Measurements from ENCODE around the gene ACTN4. TPM values are rescaled to one million over a fixed set of nuclear protein-coding genes. Genes with fewer than 3 reads are reported as not detected.
"Not testable (repeated sequence)": the region's sequence is repeated elsewhere in the genome, so short reads cannot be mapped to it uniquely, and the experiment has no call there.

Gene ACTN4
- 162 and 238 TPM in 2 replicates for total RNA-seq (2012; rRNA removed)

- Histone ChIP-seq H3K27me3 (ENCODE audit: control insufficient read depth, insufficient read depth, low read length) (no peaks in the 10 kb centered on the region), H3K9me3 (replicated peaks; ENCODE audit: low read length) (no peaks in the 10 kb centered on the region), H3K36me3 (ENCODE audit: insufficient read depth, low read length) (peaks cover 11% of the 10 kb centered on the region), H3K4me3 (ENCODE audit: low read length) (peak within 1 kb of the TSS; percentile 97), H3K9ac (ENCODE audit: low read depth, low read length) (peak within 1 kb of the TSS; percentile 99), H3K4me1 (ENCODE audit: control insufficient read depth, insufficient read depth, low read length) (peaks cover 27% of the 10 kb centered on the region), H3K4me2 (ENCODE audit: low read length) (peak within 1 kb of the TSS; percentile 97)
These were observed at the start of gene ACTN4 for GRCh38 chr19:38647368-38647965. ACTN4 (plus strand) TSS chr19:38647649; CDS start chr19:38647746, 97 bp downstream.

- no peaks in the 10 kb centered on the region for H3K27me3 ChIP-seq (ENCODE audit: control insufficient read depth, insufficient read depth, low read length)
- H3K4me3 ChIP-seq (ENCODE audit: low read length): no peak overlapping the region
- H3K9ac ChIP-seq (ENCODE audit: low read depth, low read length): no peak overlapping the region
- H3K4me1 ChIP-seq (ENCODE audit: control insufficient read depth, insufficient read depth, low read length): no peaks in the 10 kb centered on the region
- H3K9me3 ChIP-seq (replicated peaks; ENCODE audit: low read length): no peaks in the 10 kb centered on the region
- H3K4me2 ChIP-seq (ENCODE audit: low read length): no peak overlapping the region
- no peaks in the 10 kb centered on the region for H3K36me3 ChIP-seq (ENCODE audit: insufficient read depth, low read length)
These were observed 47.7 kb upstream of the ACTN4 start for GRCh38 chr19:38599722-38600121.

GRCh38 chr19:38602856-38603255 is 44.6 kb upstream of the ACTN4 start:
- H3K4me2 ChIP-seq (ENCODE audit: low read length); H3K9ac ChIP-seq (ENCODE audit: low read depth, low read length); H3K27me3 ChIP-seq (ENCODE audit: control insufficient read depth, insufficient read depth, low read length); H3K9me3 ChIP-seq (replicated peaks; ENCODE audit: low read length); H3K4me1 ChIP-seq (ENCODE audit: control insufficient read depth, insufficient read depth, low read length); H3K4me3 ChIP-seq (ENCODE audit: low read length); H3K36me3 ChIP-seq (ENCODE audit: insufficient read depth, low read length): not testable (repeated sequence)

GRCh38 chr19:38606131-38606530 is 41.3 kb upstream of the ACTN4 start:
- peaks cover 8% of the 10 kb centered on the region for H3K27me3 ChIP-seq (ENCODE audit: control insufficient read depth, insufficient read depth, low read length)
- no peaks in the 10 kb centered on the region for H3K4me1 ChIP-seq (ENCODE audit: control insufficient read depth, insufficient read depth, low read length)
- H3K4me2 ChIP-seq (ENCODE audit: low read length): no peak overlapping the region
- H3K36me3 ChIP-seq (ENCODE audit: insufficient read depth, low read length): no peaks in the 10 kb centered on the region
- no peak overlapping the region for H3K4me3 ChIP-seq (ENCODE audit: low read length)
- no peak overlapping the region for H3K9ac ChIP-seq (ENCODE audit: low read depth, low read length)
- H3K9me3 ChIP-seq (replicated peaks; ENCODE audit: low read length): no peaks in the 10 kb centered on the region

GRCh38 chr19:38614289-38614688 is 33.2 kb upstream of the ACTN4 start:
- Histone ChIP-seq H3K27me3 (ENCODE audit: control insufficient read depth, insufficient read depth, low read length) (peaks cover 3% of the 10 kb centered on the region), H3K4me3 (ENCODE audit: low read length) (no peak overlapping the region), H3K9me3 (replicated peaks; ENCODE audit: low read length) (no peaks in the 10 kb centered on the region), H3K9ac (ENCODE audit: low read depth, low read length) (no peak overlapping the region), H3K36me3 (ENCODE audit: insufficient read depth, low read length) (no peaks in the 10 kb centered on the region), H3K4me2 (ENCODE audit: low read length) (no peak overlapping the region), H3K4me1 (ENCODE audit: control insufficient read depth, insufficient read depth, low read length) (peaks cover 7% of the 10 kb centered on the region)

GRCh38 chr19:38615007-38615581 is 32.4 kb upstream of the ACTN4 start:
- H3K36me3 ChIP-seq (ENCODE audit: insufficient read depth, low read length): no peaks in the 10 kb centered on the region
- no peak overlapping the region for H3K4me3 ChIP-seq (ENCODE audit: low read length)
- no peak overlapping the region for H3K4me2 ChIP-seq (ENCODE audit: low read length)
- H3K9me3 ChIP-seq (replicated peaks; ENCODE audit: low read length): no peaks in the 10 kb centered on the region
- no peaks in the 10 kb centered on the region for H3K27me3 ChIP-seq (ENCODE audit: control insufficient read depth, insufficient read depth, low read length)
- H3K9ac ChIP-seq (ENCODE audit: low read depth, low read length): no peak overlapping the region
- H3K4me1 ChIP-seq (ENCODE audit: control insufficient read depth, insufficient read depth, low read length): peaks cover 11% of the 10 kb centered on the region

- Histone ChIP-seq H3K27me3 (ENCODE audit: control insufficient read depth, insufficient read depth, low read length) (no peaks in the 10 kb centered on the region), H3K4me2 (ENCODE audit: low read length) (no peak overlapping the region), H3K9ac (ENCODE audit: low read depth, low read length) (no peak overlapping the region), H3K36me3 (ENCODE audit: insufficient read depth, low read length) (peaks cover 9% of the 10 kb centered on the region), H3K4me1 (ENCODE audit: control insufficient read depth, insufficient read depth, low read length) (peaks cover 15% of the 10 kb centered on the region), H3K4me3 (ENCODE audit: low read length) (no peak overlapping the region), H3K9me3 (replicated peaks; ENCODE audit: low read length) (no peaks in the 10 kb centered on the region)
These were observed 31.2 kb upstream of the ACTN4 start for GRCh38 chr19:38616265-38616664.

GRCh38 chr19:38617283-38617763 is 30.1 kb upstream of the ACTN4 start:
- no peak overlapping the region for H3K9ac ChIP-seq (ENCODE audit: low read depth, low read length)
- H3K36me3 ChIP-seq (ENCODE audit: insufficient read depth, low read length): peaks cover 20% of the 10 kb centered on the region
- H3K4me1 ChIP-seq (ENCODE audit: control insufficient read depth, insufficient read depth, low read length): peaks cover 15% of the 10 kb centered on the region
- H3K4me3 ChIP-seq (ENCODE audit: low read length): no peak overlapping the region
- no peak overlapping the region for H3K4me2 ChIP-seq (ENCODE audit: low read length)
- no peaks in the 10 kb centered on the region for H3K9me3 ChIP-seq (replicated peaks; ENCODE audit: low read length)
- no peaks in the 10 kb centered on the region for H3K27me3 ChIP-seq (ENCODE audit: control insufficient read depth, insufficient read depth, low read length)

GRCh38 chr19:38617764-38618589 is 29.5 kb upstream of the ACTN4 start, which contains the start of gene MAP4K1:
MAP4K1 (minus strand) TSS chr19:38617953; CDS start chr19:38617895, 58 bp downstream.
- Histone ChIP-seq H3K36me3 (ENCODE audit: insufficient read depth, low read length) (peaks cover 20% of the 10 kb centered on the region), H3K9me3 (replicated peaks; ENCODE audit: low read length) (no peaks in the 10 kb centered on the region), H3K9ac (ENCODE audit: low read depth, low read length) (peak within 1 kb of the TSS; percentile 96), H3K4me1 (ENCODE audit: control insufficient read depth, insufficient read depth, low read length) (peaks cover 15% of the 10 kb centered on the region), H3K27me3 (ENCODE audit: control insufficient read depth, insufficient read depth, low read length) (no peaks in the 10 kb centered on the region), H3K4me2 (ENCODE audit: low read length) (peak within 1 kb of the TSS; percentile 95), H3K4me3 (ENCODE audit: low read length) (peak within 1 kb of the TSS; percentile 83)

- H3K9me3 ChIP-seq (replicated peaks; ENCODE audit: low read length): no peaks in the 10 kb centered on the region
- H3K4me3 ChIP-seq (ENCODE audit: low read length): peak within 1 kb of the TSS; percentile 83
- H3K4me2 ChIP-seq (ENCODE audit: low read length): peak within 1 kb of the TSS; percentile 95
- H3K4me1 ChIP-seq (ENCODE audit: control insufficient read depth, insufficient read depth, low read length): peaks cover 15% of the 10 kb centered on the region
- H3K9ac ChIP-seq (ENCODE audit: low read depth, low read length): peak within 1 kb of the TSS; percentile 96
- no peaks in the 10 kb centered on the region for H3K27me3 ChIP-seq (ENCODE audit: control insufficient read depth, insufficient read depth, low read length)
- H3K36me3 ChIP-seq (ENCODE audit: insufficient read depth, low read length): peaks cover 24% of the 10 kb centered on the region
These were observed 28.7 kb upstream of the ACTN4 start, which contains the start of gene EIF3K for GRCh38 chr19:38618590-38619360. EIF3K (plus strand) TSS chr19:38619188; CDS start chr19:38619269, 81 bp downstream.
